K562 (cell line): ENCODE results near the gene SAPCD1. TPM values are rescaled to one million over a fixed set of nuclear protein-coding genes. Genes with fewer than 3 reads are reported as not detected.

ENCODE experiments used
- CBX3 ChIP-seq, 2 experiments: IDR thresholded peaks; 1 replicate in 1 of 2; 2 replicates in 1 of 2; pipeline ENCODE4 v1.6.1; 2012; ENCODE audit warnings: inconsistent platforms in 2 of 2, low read length in 2 of 2, borderline replicate concordance in 1 of 2, control low read depth in 1 of 2
- E2F1 ChIP-seq: sonication (generic); formaldehyde crosslinking; IDR thresholded peaks from 2 replicates; pipeline ENCODE4 v1.8.1; 2023; ENCODE audit warnings: mild to moderate bottlenecking, missing genetic modification reagents, moderate library complexity
- EP300 ChIP-seq: IDR thresholded peaks from 2 replicates; pipeline ENCODE4 v1.6.1; 2012; ENCODE audit warnings: low read length, improper control_type of control experiment
- FOXK2 ChIP-seq, 2 experiments: fragments of 450-650 bp; IDR thresholded peaks in 1 of 2; conservative IDR thresholded peaks in 1 of 2; 2 replicates each; pipeline ENCODE4 v1.6.1; 2016; ENCODE audit warnings: low read depth in 2 of 2, mild to moderate bottlenecking in 1 of 2
- FOXO4 ChIP-seq: fragments of 450-650 bp; formaldehyde crosslinking; IDR thresholded peaks from 2 replicates; pipeline ENCODE4 v1.4.0; 2020; ENCODE audit warnings: mild to moderate bottlenecking, moderate library complexity
- HCFC1 ChIP-seq: IDR thresholded peaks from 2 replicates; pipeline ENCODE4 v1.6.1; 2012; ENCODE audit warnings: low read depth, low read length, improper control_type of control experiment
- HMBOX1 ChIP-seq: sonication (generic); IDR thresholded peaks from 2 replicates; pipeline ENCODE4 v1.6.1; 2016
- MEIS2 ChIP-seq: fragments of 450-650 bp; IDR thresholded peaks from 2 replicates; pipeline ENCODE4 v1.6.1; 2014; ENCODE audit warnings: mild to moderate bottlenecking; ENCODE audit not compliant: partially characterized antibody
- PCBP1 ChIP-seq: fragments of 200-400 bp; formaldehyde crosslinking; IDR thresholded peaks from 2 replicates; pipeline ENCODE4 v1.6.1; 2018; ENCODE audit warnings: mild to moderate bottlenecking, low read depth, low read length; ENCODE audit not compliant: poor library complexity, severe bottlenecking
- SMARCA4 ChIP-seq: fragments of 450-650 bp; IDR thresholded peaks from 2 replicates; pipeline ENCODE4 v1.6.1; 2016
- SMARCB1 ChIP-seq: IDR thresholded peaks from 2 replicates; pipeline ENCODE4 v1.6.1; 2011; ENCODE audit warnings: improper control_type of control experiment, low read depth; ENCODE audit not compliant: insufficient read length
- SRF ChIP-seq, 2 experiments: fragments of 250-450, 450-650 bp in 1 of 2; sonication (Bioruptor Pico) in 1 of 2; sonication (generic) in 1 of 2; formaldehyde crosslinking; IDR thresholded peaks; 2 replicates each; pipeline versions ENCODE4 v1.5.0 to v1.5.1; 2020 to 2022; ENCODE audit warnings: mild to moderate bottlenecking in 1 of 2, missing genetic modification reagents in 1 of 2
- SRSF9 ChIP-seq: fragments of 200-400 bp; formaldehyde crosslinking; IDR thresholded peaks from 2 replicates; pipeline ENCODE4 v1.6.1; 2017; ENCODE audit warnings: low read depth, low read length, borderline replicate concordance
- STAT5A ChIP-seq: IDR thresholded peaks from 2 replicates; pipeline ENCODE4 v1.6.1; 2012; ENCODE audit warnings: low read length, inconsistent platforms, borderline replicate concordance
- USF1 ChIP-seq: sonication (generic); formaldehyde crosslinking; IDR thresholded peaks from 2 replicates; pipeline ENCODE4 v1.9.0; 2022; ENCODE audit warnings: mild to moderate bottlenecking, missing genetic modification reagents
- YBX1 ChIP-seq: fragments of 450-650 bp; IDR thresholded peaks from 2 replicates; pipeline ENCODE4 v1.7.1; 2016; ENCODE audit warnings: mild to moderate bottlenecking
- ZBTB49 ChIP-seq: sonication (generic); formaldehyde crosslinking; IDR thresholded peaks from 2 replicates; pipeline ENCODE4 v1.8.0; 2022; ENCODE audit warnings: missing genetic modification reagents, mild to moderate bottlenecking, borderline replicate concordance
- ZBTB9 ChIP-seq: fragments of 450-650 bp; formaldehyde crosslinking; IDR thresholded peaks from 2 replicates; pipeline ENCODE4 v1.4.0; 2020; ENCODE audit warnings: mild to moderate bottlenecking, moderate library complexity
- ZNF239 ChIP-seq: fragments of 250-450 bp; sonication (Bioruptor Pico); IDR thresholded peaks from 2 replicates; pipeline ENCODE4 v1.4.0; 2020; ENCODE audit warnings: mild to moderate bottlenecking
- polyA plus RNA-seq, 8 experiments: library from polyadenylated mRNA; depleted of rRNA in 4 of 8; stranded (reverse) in 5 of 8; unstranded in 3 of 8; fragments of >200 nt; fragmentation: Nextera tagmentation in 2 of 8; fragmentation: Illumina TruSeq in 1 of 8; extraction: Ambion mirVana in 2 of 8; extraction: Trizol in 1 of 8; gene quantifications; 2 replicates each; pipeline versions ENCODE4 v1.2.1 to v1.2.3, GENCODE V29; 2011 to 2014; ENCODE audit warnings: inconsistent platforms in 1 of 8, missing spikeins in 1 of 8
- total RNA-seq, 7 experiments: library from RNA; depleted of rRNA in 6 of 7; stranded (reverse); fragments of >200 nt in 6 of 7; fragmentation: Illumina TruSeq in 2 of 7; extraction: Trizol in 2 of 7; gene quantifications; 2 replicates each; pipeline versions ENCODE4 v1.2.1 to v1.2.3, GENCODE V29; 2011 to 2021; ENCODE audit warnings: low replicate concordance in 1 of 7

SAPCD1 gene
- total and polyA plus RNA-seq, 9 of the 15 experiments (the other 6 are each of a cell fraction or from before 2014, with no cell fraction given) = 2.6 to 30.2 (median 7.4) TPM

- TF ChIP-seq E2F1 (CRISPR knock-in tag) (peak; percentile 42; the same call in 1 of the 2 replicates), FOXO4 (CRISPR knock-in tag) (0 out of 2 replicates have a peak, but pooled peaks have one; percentile 25), ZBTB9 (CRISPR knock-in tag) (peak; percentile 65; the same call in 1 of the 2 replicates), YBX1 (no peak), HMBOX1 (peak; percentile 48; the same call in 1 of the 2 replicates), CBX3 (IDR thresholded peaks at IDR 0.05; ENCODE audit: borderline replicate concordance in 1 of 2, low read length in 2 of 2) (peak in 1 of 2 experiments; percentile 88; a peak in 1 of 3 replicates), ZBTB49 (CRISPR knock-in tag) (0 out of 2 replicates have a peak, but pooled peaks have one; percentile 40), SMARCB1 (peak; percentile 58), STAT5A (no peak), EP300 (peak; percentile 28), SRSF9 (no peak), SMARCA4 (peak; percentile 59; the same call in 1 of the 2 replicates), SRF (CRISPR knock-in tag; IDR thresholded peaks at IDR 0.05) (peak in 1 of 2 experiments; percentile 51; a peak in 1 of 4 replicates), MEIS2 (peak; percentile 86), ZNF239 (CRISPR knock-in tag) (peak; percentile 25; the same call in 1 of the 2 replicates), HCFC1 (peak; percentile 33; the same call in 1 of the 2 replicates), USF1 (CRISPR knock-in tag) (no peak), FOXK2 (conservative IDR thresholded peaks at IDR 0.05 in 1 of 2, IDR thresholded peaks at IDR 0.05 in 1 of 2; ENCODE audit: low read depth in 2 of 2) (peak; percentile 37 to 40; a peak in 1 of 4 replicates), PCBP1 (no peak)
Measured at GRCh38 chr6:31769684-31770371, 7.4 kb downstream of the SAPCD1 start (continued).
